HCT116 (cell line): ENCODE results near the gene PLEKHH2. TPM values are rescaled to one million over a fixed set of nuclear protein-coding genes. Genes with fewer than 3 reads are reported as not detected.

Source experiments
- ATAC-seq: fragments of 200-7000 bp; cut with Tn5 transposase; 2 replicates; pipeline ENCODE4 v1.9.1; 2020; ENCODE audit warnings: mild to moderate bottlenecking, moderate library complexity
- BruUV-seq: library from RNA; stranded (reverse); fragments of 400-500 nt; replicated peaks from 2 replicates; lab custom pipeline; 2021; lab: Mats Ljungman, UMichigan
- CTCF ChIA-PET: fragments of 300-600 bp; sonication (Branson Sonifier 250); formaldehyde crosslinking; loops from one replicate; lab custom pipeline; 2021; ENCODE audit warnings: antibody characterized with exemption; lab: Charles Lee
- POLR2A ChIA-PET: fragments of 300-600, 350-600 bp; sonication (Branson Sonifier 250); formaldehyde crosslinking; loops from one replicate; lab custom pipeline; 2021; ENCODE audit warnings: antibody characterized with exemption; lab: Charles Lee
- RAD21 ChIA-PET, 2 experiments: fragments of 300-600 bp; sonication (Branson Sonifier 250); formaldehyde crosslinking; loops; one replicate each; lab custom pipeline; 2023; ENCODE audit warnings: low total read pairs in 2 of 2; ENCODE audit not compliant: uncharacterized antibody in 2 of 2, unreplicated experiment in 2 of 2, low non-redundant PET in 1 of 2; lab: Charles Lee
- DNase-seq: peaks from one replicate; pipeline ENCODE4 v3.0.0-alpha.2; 2010; ENCODE audit warnings: low read depth, low spot score
- H2AFZ ChIP-seq: fragments of 200-600 bp; shearing (Covaris generic), sonication (generic); 2 replicates; pipeline ENCODE4 v1.6.1; 2017; ENCODE audit warnings: low read depth, mixed run types, mixed read lengths, antibody characterized with exemption, low read length; ENCODE audit not compliant: poor library complexity, severe bottlenecking
- H3K27ac ChIP-seq: 2 replicates; pipeline ENCODE4 v1.5.1; 2012; ENCODE audit warnings: low read depth, low read length
- H3K27me3 ChIP-seq: fragments of 200-600 bp; sonication (generic); 2 replicates; pipeline ENCODE4 v1.6.1; 2016; ENCODE audit warnings: mixed run types, low read length, mixed read lengths; ENCODE audit not compliant: insufficient read depth
- H3K36me3 ChIP-seq, 2 experiments: fragments of 200-500 bp in 1 of 2; fragments of 200-600 bp in 1 of 2; sonication (Bioruptor generic) in 1 of 2; sonication (generic) in 1 of 2; 2 replicates each; pipeline versions ENCODE4 v1.5.1 to v1.6.1; 2014 to 2016; ENCODE audit warnings: low read length in 2 of 2, inconsistent platforms in 1 of 2, mixed read lengths in 1 of 2, mixed run types in 1 of 2; ENCODE audit not compliant: insufficient read depth in 2 of 2, control insufficient read depth in 1 of 2
- H3K4me1 ChIP-seq, 2 experiments: fragments of 200-600 bp in 1 of 2; sonication (generic) in 1 of 2; 2 replicates each; pipeline versions ENCODE4 v1.5.1 to v1.6.1; 2012 to 2017; ENCODE audit warnings: low read length in 2 of 2, inconsistent platforms in 1 of 2, mild to moderate bottlenecking in 1 of 2, mixed read lengths in 1 of 2, mixed run types in 1 of 2, moderate library complexity in 1 of 2; ENCODE audit not compliant: insufficient read depth in 2 of 2, control insufficient read depth in 1 of 2
- H3K4me2 ChIP-seq: fragments of 200-600 bp; sonication (generic); 2 replicates; pipeline ENCODE4 v1.6.1; 2017; ENCODE audit warnings: mixed run types, low read length, mixed read lengths
- H3K4me3 ChIP-seq, 2 experiments: fragments of 200-600 bp in 1 of 2; sonication (generic) in 1 of 2; replicated peaks in 1 of 2; 2 replicates each; pipeline ENCODE4 v1.5.1; 2011 to 2016; ENCODE audit warnings: low read length in 2 of 2, control low read depth in 1 of 2, low read depth in 1 of 2, mild to moderate bottlenecking in 1 of 2, mixed read lengths in 1 of 2, mixed run types in 1 of 2
- H3K79me2 ChIP-seq: fragments of 200-600 bp; sonication (generic); 2 replicates; pipeline ENCODE4 v1.6.1; 2017; ENCODE audit warnings: mild to moderate bottlenecking, mixed run types, low read length, moderate library complexity, mixed read lengths; ENCODE audit not compliant: insufficient read depth
- H3K9ac ChIP-seq: fragments of 200-600 bp; sonication (generic); 2 replicates; pipeline ENCODE4 v1.6.1; 2016; ENCODE audit warnings: low read length, mixed read lengths
- H3K9me2 ChIP-seq: fragments of 200-600 bp; sonication (generic), shearing (Covaris generic); 2 replicates; pipeline ENCODE4 v1.6.1; 2017; ENCODE audit warnings: mixed run types, mild to moderate bottlenecking, moderate library complexity; ENCODE audit not compliant: insufficient read depth
- H3K9me3 ChIP-seq, 2 experiments: fragments of 200-500 bp in 1 of 2; fragments of 200-600 bp in 1 of 2; sonication (Bioruptor generic) in 1 of 2; sonication (generic) in 1 of 2; 2 replicates each; pipeline ENCODE4 v1.6.1; 2014 to 2017; ENCODE audit warnings: low read length in 2 of 2, mixed read lengths in 2 of 2, inconsistent platforms in 1 of 2, low read depth in 1 of 2, mild to moderate bottlenecking in 1 of 2, mixed run types in 1 of 2, moderate library complexity in 1 of 2; ENCODE audit not compliant: control insufficient read depth in 1 of 2, insufficient read depth in 1 of 2
- H4K20me1 ChIP-seq: fragments of 200-600 bp; sonication (generic), shearing (Covaris generic); 2 replicates; pipeline ENCODE4 v1.6.1; 2017; ENCODE audit warnings: mixed run types, mild to moderate bottlenecking, moderate library complexity; ENCODE audit not compliant: insufficient read depth
- CBX3 ChIP-seq: IDR thresholded peaks from 2 replicates; pipeline ENCODE4 v1.6.1; 2012; ENCODE audit warnings: low read depth
- CEBPB ChIP-seq: IDR thresholded peaks from 2 replicates; pipeline ENCODE4 v1.6.1; 2012; ENCODE audit warnings: low read depth
- ELF1 ChIP-seq: IDR thresholded peaks from 2 replicates; pipeline ENCODE4 v1.6.1; 2012; ENCODE audit warnings: low read depth, borderline replicate concordance
- EZH2 ChIP-seq: fragments of 200-600 bp; sonication (generic); IDR thresholded peaks from 2 replicates; pipeline ENCODE4 v1.6.1; 2017; ENCODE audit warnings: antibody characterized with exemption, mixed run types
- FOSL1 ChIP-seq: IDR thresholded peaks from 2 replicates; pipeline ENCODE4 v1.6.1; 2012; ENCODE audit warnings: low read depth
- JUND ChIP-seq: IDR thresholded peaks from 2 replicates; pipeline ENCODE4 v1.6.1; 2012
- TCF7L2 ChIP-seq: IDR thresholded peaks from 2 replicates; pipeline ENCODE4 v1.7.0; 2011; ENCODE audit warnings: borderline replicate concordance, inconsistent platforms; ENCODE audit not compliant: insufficient read depth, insufficient read length; ENCODE audit errors: extremely low read depth
- YY1 ChIP-seq: IDR thresholded peaks from 2 replicates; pipeline ENCODE4 v1.6.1; 2011; ENCODE audit warnings: low read length, low read depth, moderate library complexity, mild to moderate bottlenecking; ENCODE audit not compliant: insufficient replicate concordance; ENCODE audit errors: extremely low read depth
- ZFX ChIP-seq: fragments of 450-650 bp; IDR thresholded peaks from 2 replicates; pipeline ENCODE4 v1.6.1; 2017
- ZNF274 ChIP-seq: fragments of 200-500 bp; sonication (Bioruptor generic); IDR thresholded peaks from 2 replicates; pipeline ENCODE4 v1.6.1; 2014; ENCODE audit warnings: mild to moderate bottlenecking, low read depth, low read length, inconsistent platforms
- intact Hi-C: fragments of 100-400 bp; cut with micrococcal nuclease; formaldehyde crosslinking; loops from 2 replicates; pipeline ENCODE4 v1.10.0; 2022
- total RNA-seq: library from RNA; stranded (reverse); gene quantifications from one replicate; pipeline ENCODE4 v1.2.1, GENCODE V29; 2021; ENCODE audit not compliant: unreplicated experiment
- TF ChIP-seq, protein P1 (sequence below): IDR thresholded peaks from 2 replicates; pipeline ENCODE4 v1.6.1; 2012; ENCODE audit warnings: low read depth
- TF ChIP-seq, protein P2 (sequence below): IDR thresholded peaks from 2 replicates; pipeline ENCODE4 v1.6.1; 2011; ENCODE audit warnings: mild to moderate bottlenecking, low read length, moderate library complexity; ENCODE audit not compliant: insufficient replicate concordance; ENCODE audit errors: extremely low read depth
- TF ChIP-seq, protein P3 (sequence below): IDR thresholded peaks from 2 replicates; pipeline ENCODE4 v1.6.1; 2012

Gene PLEKHH2
- total RNA-seq, 1 experiment from 2014 or later = 7.8 TPM

DNA sequence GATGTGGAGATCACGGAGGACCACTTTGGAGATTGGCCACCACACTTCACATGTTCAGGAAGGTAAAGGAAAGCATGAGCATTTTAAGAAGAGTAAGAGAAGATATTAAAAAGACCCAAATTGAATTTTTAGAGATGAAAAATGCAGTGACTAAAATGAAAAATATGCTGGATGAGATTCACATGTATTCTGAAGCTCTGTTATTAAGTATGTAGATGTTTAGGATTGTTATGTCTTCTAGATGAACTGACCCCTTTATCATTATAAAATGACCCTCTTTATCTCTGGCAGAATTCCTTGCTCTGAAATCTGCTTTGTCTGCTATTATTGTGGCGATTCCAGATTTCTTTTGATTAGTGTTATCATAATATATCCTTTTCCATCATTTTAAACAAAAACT, 100.8 kb downstream of the PLEKHH2 start (continued):
- TF ChIP-seq, protein P1, sequence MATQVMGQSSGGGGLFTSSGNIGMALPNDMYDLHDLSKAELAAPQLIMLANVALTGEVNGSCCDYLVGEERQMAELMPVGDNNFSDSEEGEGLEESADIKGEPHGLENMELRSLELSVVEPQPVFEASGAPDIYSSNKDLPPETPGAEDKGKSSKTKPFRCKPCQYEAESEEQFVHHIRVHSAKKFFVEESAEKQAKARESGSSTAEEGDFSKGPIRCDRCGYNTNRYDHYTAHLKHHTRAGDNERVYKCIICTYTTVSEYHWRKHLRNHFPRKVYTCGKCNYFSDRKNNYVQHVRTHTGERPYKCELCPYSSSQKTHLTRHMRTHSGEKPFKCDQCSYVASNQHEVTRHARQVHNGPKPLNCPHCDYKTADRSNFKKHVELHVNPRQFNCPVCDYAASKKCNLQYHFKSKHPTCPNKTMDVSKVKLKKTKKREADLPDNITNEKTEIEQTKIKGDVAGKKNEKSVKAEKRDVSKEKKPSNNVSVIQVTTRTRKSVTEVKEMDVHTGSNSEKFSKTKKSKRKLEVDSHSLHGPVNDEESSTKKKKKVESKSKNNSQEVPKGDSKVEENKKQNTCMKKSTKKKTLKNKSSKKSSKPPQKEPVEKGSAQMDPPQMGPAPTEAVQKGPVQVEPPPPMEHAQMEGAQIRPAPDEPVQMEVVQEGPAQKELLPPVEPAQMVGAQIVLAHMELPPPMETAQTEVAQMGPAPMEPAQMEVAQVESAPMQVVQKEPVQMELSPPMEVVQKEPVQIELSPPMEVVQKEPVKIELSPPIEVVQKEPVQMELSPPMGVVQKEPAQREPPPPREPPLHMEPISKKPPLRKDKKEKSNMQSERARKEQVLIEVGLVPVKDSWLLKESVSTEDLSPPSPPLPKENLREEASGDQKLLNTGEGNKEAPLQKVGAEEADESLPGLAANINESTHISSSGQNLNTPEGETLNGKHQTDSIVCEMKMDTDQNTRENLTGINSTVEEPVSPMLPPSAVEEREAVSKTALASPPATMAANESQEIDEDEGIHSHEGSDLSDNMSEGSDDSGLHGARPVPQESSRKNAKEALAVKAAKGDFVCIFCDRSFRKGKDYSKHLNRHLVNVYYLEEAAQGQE = no peak
- TF ChIP-seq JUND = no peak

DNA sequence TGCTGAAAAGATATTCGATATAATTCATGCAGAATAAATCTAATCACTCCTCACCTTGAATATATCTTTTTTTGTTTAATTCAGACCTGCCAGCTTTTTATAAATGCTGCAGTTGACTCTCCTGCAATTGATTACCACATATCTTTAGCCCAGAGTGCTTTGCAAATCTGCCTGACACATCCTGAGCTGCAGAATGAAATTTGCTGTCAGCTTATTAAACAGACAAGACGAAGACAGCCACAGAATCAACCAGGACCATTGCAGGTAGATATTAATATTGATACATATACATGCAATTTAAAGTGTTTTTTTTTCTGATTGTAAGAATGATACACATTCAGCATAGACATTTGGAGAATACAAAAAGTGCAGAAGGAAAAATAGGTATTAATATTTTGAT, 101.2 kb downstream of the PLEKHH2 start:
- H3K27ac ChIP-seq = no peak overlapping the region
- no peaks in the 10 kb centered on the region for H3K79me2 ChIP-seq
- no peaks in the 10 kb centered on the region for H3K9me2 ChIP-seq
- DNase-seq (no peak), ATAC-seq (no peak)
- H3K9ac ChIP-seq = no peak overlapping the region
- TF ChIP-seq ZNF274 = no peak
- no peak for TF ChIP-seq YY1
- TF ChIP-seq, protein P2, sequence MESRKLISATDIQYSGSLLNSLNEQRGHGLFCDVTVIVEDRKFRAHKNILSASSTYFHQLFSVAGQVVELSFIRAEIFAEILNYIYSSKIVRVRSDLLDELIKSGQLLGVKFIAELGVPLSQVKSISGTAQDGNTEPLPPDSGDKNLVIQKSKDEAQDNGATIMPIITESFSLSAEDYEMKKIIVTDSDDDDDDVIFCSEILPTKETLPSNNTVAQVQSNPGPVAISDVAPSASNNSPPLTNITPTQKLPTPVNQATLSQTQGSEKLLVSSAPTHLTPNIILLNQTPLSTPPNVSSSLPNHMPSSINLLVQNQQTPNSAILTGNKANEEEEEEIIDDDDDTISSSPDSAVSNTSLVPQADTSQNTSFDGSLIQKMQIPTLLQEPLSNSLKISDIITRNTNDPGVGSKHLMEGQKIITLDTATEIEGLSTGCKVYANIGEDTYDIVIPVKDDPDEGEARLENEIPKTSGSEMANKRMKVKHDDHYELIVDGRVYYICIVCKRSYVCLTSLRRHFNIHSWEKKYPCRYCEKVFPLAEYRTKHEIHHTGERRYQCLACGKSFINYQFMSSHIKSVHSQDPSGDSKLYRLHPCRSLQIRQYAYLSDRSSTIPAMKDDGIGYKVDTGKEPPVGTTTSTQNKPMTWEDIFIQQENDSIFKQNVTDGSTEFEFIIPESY = no peak
- no peak for TF ChIP-seq CBX3
- no peak for TF ChIP-seq ZFX
- TF ChIP-seq, protein P3, sequence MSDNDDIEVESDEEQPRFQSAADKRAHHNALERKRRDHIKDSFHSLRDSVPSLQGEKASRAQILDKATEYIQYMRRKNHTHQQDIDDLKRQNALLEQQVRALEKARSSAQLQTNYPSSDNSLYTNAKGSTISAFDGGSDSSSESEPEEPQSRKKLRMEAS = no peak
- TF ChIP-seq FOSL1 = no peak
- no peak for TF ChIP-seq EZH2
- no peak for TF ChIP-seq TCF7L2
- no peak for TF ChIP-seq CEBPB
- no peak for TF ChIP-seq ELF1
- TF ChIP-seq JUND = no peak
- no peaks in the 10 kb centered on the region for H3K9me3 ChIP-seq
- H4K20me1 ChIP-seq = no peaks in the 10 kb centered on the region
- intact Hi-C loops = no loop called here
- ChIA-PET CTCF (no interaction called here), POLR2A (no interaction called here), RAD21 (no interaction called here)
- no peak overlapping the region for H3K4me3 ChIP-seq
- H2AFZ ChIP-seq = no peak overlapping the region
- H3K27me3 ChIP-seq = no peaks in the 10 kb centered on the region
- H3K4me1 ChIP-seq = peaks cover 2 to 12% of the 10 kb centered on the region in 2 experiments; a peak in 3 of 4 replicates
- H3K36me3 ChIP-seq = peaks cover 0 to 3% of the 10 kb centered on the region in 2 experiments; a peak in 1 of 4 replicates
- BruUV-seq = no TSS peak
- H3K4me2 ChIP-seq = no peak overlapping the region
